ENCODE measurements around the gene RAPGEF6. TPM values are rescaled to one million over a fixed set of nuclear protein-coding genes. Genes with fewer than 3 reads are reported as not detected.

RAPGEF6 gene
- total and polyA plus RNA-seq, 2 of the 4 experiments (the other 2 are of a cell fraction): 5.8 to 18.8 TPM

DNA sequence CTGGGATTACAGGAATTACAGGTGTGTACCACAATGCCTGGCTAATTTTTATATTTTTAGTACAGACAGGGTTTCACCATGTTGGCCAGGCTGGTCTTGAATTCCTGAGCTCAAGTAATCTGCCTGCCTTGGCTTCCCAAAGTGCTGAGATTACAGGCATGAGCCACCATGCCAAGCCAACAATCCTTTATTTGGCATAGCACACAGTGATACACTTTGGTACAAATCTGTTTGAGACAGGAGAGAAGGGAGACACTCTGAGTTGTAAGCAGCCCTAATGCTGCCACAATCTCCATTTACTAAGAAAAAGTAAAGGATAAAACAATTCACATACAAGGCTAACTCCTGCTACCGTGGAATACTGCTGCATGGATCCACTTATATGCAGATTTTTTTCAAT lies 177.8 kb downstream of the RAPGEF6 start:
- H4K91ac ChIP-seq (ENCODE audit: insufficient read depth, low read depth, low read length): no peak overlapping the region
- in situ Hi-C loops (cut with MboI; ENCODE audit: low sequenced_read_pairs): no loop called here
- no peak overlapping the region for H3K18ac ChIP-seq (ENCODE audit: low read depth, low read length)
- WGBS, 2 experiments (ENCODE audit: extremely low coverage in 2 of 2, insufficient read length in 1 of 2): 100% methylated on average over 1 of the region's 1 CpG; no CpG with 5 or more reads in 1 of the 2 experiments
- H3K79me1 ChIP-seq (ENCODE audit: low read depth in 1 of 2, low read length in 2 of 2): peaks cover 0 to 3% of the 10 kb centered on the region in 2 experiments; a peak in 2 of 4 replicates
- intact Hi-C loops (cut with micrococcal nuclease): no loop called here
- no peaks in the 10 kb centered on the region for H4K20me1 ChIP-seq (ENCODE audit: insufficient read depth, low read length)
- no peak overlapping the region for H2BK120ac ChIP-seq (ENCODE audit: low read depth, low read length)
- DNase-seq (no peak), ATAC-seq (ENCODE audit: low read depth) (no peak)
- no peaks in the 10 kb centered on the region for H3K4me1 ChIP-seq (ENCODE audit: control insufficient read depth, insufficient read depth, low read length)
- no TSS peak for BruUV-seq (replicated peaks)
- H3K4ac ChIP-seq (ENCODE audit: low read depth, low read length): no peak overlapping the region
- no peaks in the 10 kb centered on the region for H3K9me3 ChIP-seq (ENCODE audit: control insufficient read depth, insufficient read depth, low read length)
- dilution Hi-C loops (cut with HindIII; ENCODE audit: low sequenced_read_pairs, unreplicated experiment): no loop called here
- no peak overlapping the region for H2AK5ac ChIP-seq (ENCODE audit: low read depth, low read length)
- H2AFZ ChIP-seq (replicated peaks; ENCODE audit: low read length, poor library complexity): no peak overlapping the region
- no peak overlapping the region for H3K4me3 ChIP-seq (ENCODE audit: insufficient read depth, low read depth, low read length)
- no peak overlapping the region for H2AK9ac ChIP-seq (replicated peaks; ENCODE audit: low read depth, low read length, poor library complexity)
- no peak overlapping the region for H3K27ac ChIP-seq (ENCODE audit: insufficient read depth, low read length)
- no peak overlapping the region for H3K14ac ChIP-seq (replicated peaks; ENCODE audit: low read depth, low read length)
- CTCF ChIA-PET: no interaction called here
- no peaks in the 10 kb centered on the region for H3K9me1 ChIP-seq (ENCODE audit: insufficient read depth, low read length)
- H3K4me2 ChIP-seq (ENCODE audit: low read depth, low read length): no peak overlapping the region
- TF ChIP-seq RCOR1 (IDR thresholded peaks at IDR 0.05; ENCODE audit: insufficient replicate concordance, low read length): no peak
- TF ChIP-seq CTCF (conservative IDR thresholded peaks at IDR 0.05; ENCODE audit: low read depth, low read length): no peak
- no peak for TF ChIP-seq MXI1 (IDR thresholded peaks at IDR 0.05; ENCODE audit: borderline replicate concordance, low read depth, low read length)
- no peak for TF ChIP-seq CEBPB (IDR thresholded peaks at IDR 0.05; ENCODE audit: low read depth, low read length)
- no peak for TF ChIP-seq CHD1 (IDR thresholded peaks at IDR 0.05; ENCODE audit: low read depth, low read length)
- TF ChIP-seq POLR2A (IDR thresholded peaks at IDR 0.05; ENCODE audit: low read depth, low read length): no peak
- TF ChIP-seq, protein P1, sequence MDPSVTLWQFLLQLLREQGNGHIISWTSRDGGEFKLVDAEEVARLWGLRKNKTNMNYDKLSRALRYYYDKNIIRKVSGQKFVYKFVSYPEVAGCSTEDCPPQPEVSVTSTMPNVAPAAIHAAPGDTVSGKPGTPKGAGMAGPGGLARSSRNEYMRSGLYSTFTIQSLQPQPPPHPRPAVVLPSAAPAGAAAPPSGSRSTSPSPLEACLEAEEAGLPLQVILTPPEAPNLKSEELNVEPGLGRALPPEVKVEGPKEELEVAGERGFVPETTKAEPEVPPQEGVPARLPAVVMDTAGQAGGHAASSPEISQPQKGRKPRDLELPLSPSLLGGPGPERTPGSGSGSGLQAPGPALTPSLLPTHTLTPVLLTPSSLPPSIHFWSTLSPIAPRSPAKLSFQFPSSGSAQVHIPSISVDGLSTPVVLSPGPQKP (IDR thresholded peaks at IDR 0.05; ENCODE audit: borderline replicate concordance, low read depth, low read length): no peak
- no peak for TF ChIP-seq MAZ (IDR thresholded peaks at IDR 0.05; ENCODE audit: borderline replicate concordance, low read depth, low read length)
- TF ChIP-seq USF2 (IDR thresholded peaks at IDR 0.05; ENCODE audit: low read depth, low read length): no peak
- TF ChIP-seq NFE2L2 (IDR thresholded peaks at IDR 0.05; ENCODE audit: low read depth, low read length): no peak
- TF ChIP-seq FOS (IDR thresholded peaks at IDR 0.05; ENCODE audit: low read depth, low read length): no peak
- TF ChIP-seq RFX5 (IDR thresholded peaks at IDR 0.05; ENCODE audit: low read depth, low read length): no peak
- TF ChIP-seq RAD21 (IDR thresholded peaks at IDR 0.05; ENCODE audit: low read length): no peak
- TF ChIP-seq BHLHE40 (IDR thresholded peaks at IDR 0.05; ENCODE audit: low read depth, low read length): no peak
- no peak for TF ChIP-seq MAFK (IDR thresholded peaks at IDR 0.05; ENCODE audit: low read depth, low read length)
- TF ChIP-seq SMC3 (IDR thresholded peaks at IDR 0.05; ENCODE audit: low read depth, low read length): no peak
- peaks cover 7% of the 10 kb centered on the region for H3K36me3 ChIP-seq (ENCODE audit: control insufficient read depth, insufficient read depth, low read length)
- no peak overlapping the region for H2BK20ac ChIP-seq (ENCODE audit: low read depth, low read length)
- no peak overlapping the region for H4K8ac ChIP-seq (ENCODE audit: low read depth in 2 of 2, low read length in 2 of 2)
- H2BK15ac ChIP-seq (ENCODE audit: low read depth, low read length): no peak overlapping the region
- H3K56ac ChIP-seq (ENCODE audit: extremely low read depth, insufficient read depth, low read length): no peak overlapping the region
- no peak overlapping the region for H3K9ac ChIP-seq (ENCODE audit: low read depth, low read length)
- H2BK5ac ChIP-seq (ENCODE audit: low read depth, low read length, poor library complexity, severe bottlenecking): no peak overlapping the region
- H4K5ac ChIP-seq (ENCODE audit: low read depth, low read length): no peak overlapping the region
- POLR2A ChIA-PET (ENCODE audit: unreplicated experiment): interaction anchor here (0.6 kb wide), 1 partner anchor 42 kb away, joined by 15 read pairs; no protein-coding TSS in a partner anchor
- H3K23ac ChIP-seq (ENCODE audit: low read depth, low read length): no peak overlapping the region
- H3K27me3 ChIP-seq (ENCODE audit: control insufficient read depth, insufficient read depth, low read length): no peaks in the 10 kb centered on the region

Data from IMR-90 (cell line).